Osteocyte (in vitro differentiated cells): ENCODE results near the gene GLTP. TPM values are rescaled to one million over a fixed set of nuclear protein-coding genes. Genes with fewer than 3 reads are reported as not detected.

Experiments
- DNase-seq: peaks from one replicate; pipeline ENCODE4 v3.0.0; 2021; ENCODE audit warnings: mixed read lengths; ENCODE audit not compliant: unreplicated experiment; ENCODE audit errors: extremely low spot score
- H3K27ac Mint-ChIP-seq: one replicate; pipeline ENCODE4 v1.8.0; 2021; ENCODE audit warnings: mild to moderate bottlenecking, mixed read lengths; ENCODE audit not compliant: unreplicated experiment
- H3K27me3 Mint-ChIP-seq: one replicate; pipeline ENCODE4 v1.8.0; 2021; ENCODE audit warnings: mixed read lengths; ENCODE audit not compliant: unreplicated experiment
- H3K36me3 Mint-ChIP-seq: one replicate; pipeline ENCODE4 v1.8.0; 2021; ENCODE audit warnings: mixed read lengths; ENCODE audit not compliant: unreplicated experiment
- H3K4me1 Mint-ChIP-seq: one replicate; pipeline ENCODE4 v1.8.0; 2021; ENCODE audit warnings: mixed read lengths; ENCODE audit not compliant: unreplicated experiment
- H3K4me3 Mint-ChIP-seq: one replicate; pipeline ENCODE4 v1.8.0; 2021; ENCODE audit warnings: mild to moderate bottlenecking, moderate library complexity, mixed read lengths; ENCODE audit not compliant: unreplicated experiment
- H3K9me3 Mint-ChIP-seq: one replicate; pipeline ENCODE4 v1.8.0; 2021; ENCODE audit warnings: mixed read lengths; ENCODE audit not compliant: unreplicated experiment
- microRNA-seq: library from miRNA; unstranded; fragments of <30 nt; microRNA quantifications from one replicate; pipeline ENCODE4 v1.1.0, GENCODE V29; 2020; ENCODE audit not compliant: unreplicated experiment
- total RNA-seq: library from RNA; stranded (reverse); gene quantifications from 2 replicates; pipeline ENCODE4 v1.2.1, GENCODE V29; 2021
- TF ChIP-seq, protein P1 (sequence below): fragments of 200-600 bp; sonication (generic); IDR thresholded peaks from 2 replicates; pipeline ENCODE4 v1.5.0; 2021; ENCODE audit warnings: antibody characterized with exemption, mild to moderate bottlenecking, moderate library complexity

GLTP gene
- total RNA-seq, 1 donor from 2014 or later, result 34.5 TPM

DNA sequence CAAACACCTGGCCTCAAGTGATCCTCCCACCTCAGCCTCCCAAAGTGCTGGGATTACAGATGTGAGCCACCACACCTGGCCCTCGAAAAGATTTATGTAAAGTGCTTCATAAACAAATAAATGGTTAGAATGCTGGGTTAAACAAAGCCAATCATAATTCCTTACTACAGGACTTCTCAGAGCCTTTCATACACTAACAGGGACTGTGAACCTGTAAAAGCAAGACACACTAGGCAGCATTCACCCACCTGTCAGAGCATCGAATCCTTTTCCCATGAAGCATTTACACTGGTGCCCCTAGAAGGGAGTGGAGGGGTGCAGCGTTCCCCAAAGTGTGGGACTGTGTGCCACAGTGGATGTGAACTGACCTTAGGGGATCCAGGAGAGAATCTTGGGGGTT, 76.7 kb downstream of the GLTP start:
- Mint-ChIP-seq H3K36me3 (no peaks in the 10 kb centered on the region), H3K9me3 (no peaks in the 10 kb centered on the region), H3K4me1 (no peaks in the 10 kb centered on the region), H3K27ac (no peak overlapping the region), H3K4me3 (no peak overlapping the region), H3K27me3 (no peaks in the 10 kb centered on the region)
- TF ChIP-seq, protein P1, sequence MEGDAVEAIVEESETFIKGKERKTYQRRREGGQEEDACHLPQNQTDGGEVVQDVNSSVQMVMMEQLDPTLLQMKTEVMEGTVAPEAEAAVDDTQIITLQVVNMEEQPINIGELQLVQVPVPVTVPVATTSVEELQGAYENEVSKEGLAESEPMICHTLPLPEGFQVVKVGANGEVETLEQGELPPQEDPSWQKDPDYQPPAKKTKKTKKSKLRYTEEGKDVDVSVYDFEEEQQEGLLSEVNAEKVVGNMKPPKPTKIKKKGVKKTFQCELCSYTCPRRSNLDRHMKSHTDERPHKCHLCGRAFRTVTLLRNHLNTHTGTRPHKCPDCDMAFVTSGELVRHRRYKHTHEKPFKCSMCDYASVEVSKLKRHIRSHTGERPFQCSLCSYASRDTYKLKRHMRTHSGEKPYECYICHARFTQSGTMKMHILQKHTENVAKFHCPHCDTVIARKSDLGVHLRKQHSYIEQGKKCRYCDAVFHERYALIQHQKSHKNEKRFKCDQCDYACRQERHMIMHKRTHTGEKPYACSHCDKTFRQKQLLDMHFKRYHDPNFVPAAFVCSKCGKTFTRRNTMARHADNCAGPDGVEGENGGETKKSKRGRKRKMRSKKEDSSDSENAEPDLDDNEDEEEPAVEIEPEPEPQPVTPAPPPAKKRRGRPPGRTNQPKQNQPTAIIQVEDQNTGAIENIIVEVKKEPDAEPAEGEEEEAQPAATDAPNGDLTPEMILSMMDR, result no peak
- no peak for DNase-seq

DNA sequence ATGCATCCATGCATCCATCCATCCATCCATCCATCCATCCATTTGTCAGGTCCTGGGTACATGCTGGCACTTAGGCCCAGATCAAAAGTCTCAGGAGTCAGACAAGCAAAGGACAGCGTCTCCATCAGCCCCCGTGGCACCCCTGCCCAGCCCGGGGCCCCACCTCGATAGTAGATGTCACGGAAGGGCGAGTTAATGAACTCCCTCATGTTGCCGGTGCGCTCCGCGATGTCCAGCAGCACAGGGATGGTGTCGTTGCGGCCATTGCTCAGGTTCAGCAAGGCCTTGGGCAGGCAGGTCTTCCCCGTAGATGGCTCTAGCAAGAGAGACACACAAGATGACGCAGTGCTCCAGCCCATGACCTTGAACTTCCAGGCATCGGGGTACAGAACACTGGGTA, 77.5 kb downstream of the GLTP start:
- H3K27me3 Mint-ChIP-seq, result no peaks in the 10 kb centered on the region
- no peaks in the 10 kb centered on the region for H3K4me1 Mint-ChIP-seq
- TF ChIP-seq, protein P1, result no peak
- DNase-seq, result no peak
- H3K36me3 Mint-ChIP-seq, result no peaks in the 10 kb centered on the region
- H3K27ac Mint-ChIP-seq, result no peak overlapping the region
- H3K9me3 Mint-ChIP-seq, result no peaks in the 10 kb centered on the region
- no peak overlapping the region for H3K4me3 Mint-ChIP-seq

Small RNA genes lying within 50 kb of the gene (microRNA-seq; reads per million reads assigned to microRNA genes)
- not detected for gene MIR4497

Other genes starting within 250 kb of the GLTP start
- 1.2 and 1.5 TPM in 2 replicates for gene FAM222A, start 166.7 kb downstream of the GLTP start, total RNA-seq
- 1.3 and 1.6 TPM in 2 replicates for gene TRPV4, start 47.1 kb downstream of the GLTP start, total RNA-seq
- 14.4 and 15.7 TPM in 2 replicates for gene TCHP, start 19.7 kb upstream of the GLTP start, total RNA-seq
- 49.6 and 52.6 TPM in 2 replicates for gene GIT2, start 115.8 kb upstream of the GLTP start, total RNA-seq
- 42.3 and 43.5 TPM in 2 replicates for gene ANKRD13A, start 118.9 kb upstream of the GLTP start, total RNA-seq
- 13.7 and 14.5 TPM in 2 replicates for gene C12orf76, start 168.0 kb upstream of the GLTP start, total RNA-seq
- gene IFT81, start 243.8 kb upstream of the GLTP start, total RNA-seq, result 13.1 TPM in 2 replicates